ENCODE data around the gene SLC9B2.

Gene SLC9B2

GRCh38 chr4:103073792-103074438 lies 2.6 kb downstream of the SLC9B2 start:
- Histone ChIP-seq H3K27ac (ENCODE audit: low read depth, low read length) (no peak overlapping the region), H3K4me1 (ENCODE audit: control insufficient read depth, insufficient read depth, low read length) (peaks cover 10% of the 10 kb centered on the region), H3K27me3 (ENCODE audit: control insufficient read depth, insufficient read depth, low read length) (no peaks in the 10 kb centered on the region)

GRCh38 chr4:103067841-103068547 lies 8.6 kb downstream of the SLC9B2 start:
- no peak overlapping the region for H3K9ac ChIP-seq (ENCODE audit: low read length)
- H3K4me3 ChIP-seq (ENCODE audit: low read length), result no peak overlapping the region
- H3K36me3 ChIP-seq (ENCODE audit: control insufficient read depth, insufficient read depth, low read length), result no peaks in the 10 kb centered on the region
- H3K4me1 ChIP-seq (ENCODE audit: control insufficient read depth, insufficient read depth, low read length), result no peaks in the 10 kb centered on the region
- no peak overlapping the region for H3K27ac ChIP-seq (ENCODE audit: low read depth, low read length)
- no peaks in the 10 kb centered on the region for H3K27me3 ChIP-seq (ENCODE audit: control insufficient read depth, insufficient read depth, low read length)

More at GRCh38 chr4:103073792-103074438, 2.6 kb downstream of the SLC9B2 start:
- Histone ChIP-seq H3K4me3 (ENCODE audit: low read length) (no peak overlapping the region), H3K36me3 (ENCODE audit: control insufficient read depth, insufficient read depth, low read length) (no peaks in the 10 kb centered on the region), H3K9ac (ENCODE audit: low read length) (no peak overlapping the region)

GRCh38 chr4:103060453-103061148 lies 16.0 kb downstream of the SLC9B2 start:
- no peak overlapping the region for H3K9ac ChIP-seq (ENCODE audit: low read length)
- no peak overlapping the region for H3K27ac ChIP-seq (ENCODE audit: low read depth, low read length)
- H3K4me3 ChIP-seq (ENCODE audit: low read length), result no peak overlapping the region
- no peaks in the 10 kb centered on the region for H3K36me3 ChIP-seq (ENCODE audit: control insufficient read depth, insufficient read depth, low read length)
- H3K4me1 ChIP-seq (ENCODE audit: control insufficient read depth, insufficient read depth, low read length), result no peaks in the 10 kb centered on the region
- no peaks in the 10 kb centered on the region for H3K27me3 ChIP-seq (ENCODE audit: control insufficient read depth, insufficient read depth, low read length)

GRCh38 chr4:103054030-103054429 lies 22.5 kb downstream of the SLC9B2 start:
- Histone ChIP-seq H3K36me3 (ENCODE audit: control insufficient read depth, insufficient read depth, low read length) (no peaks in the 10 kb centered on the region), H3K4me3 (ENCODE audit: low read length) (no peak overlapping the region), H3K9ac (ENCODE audit: low read length) (no peak overlapping the region), H3K27me3 (ENCODE audit: control insufficient read depth, insufficient read depth, low read length) (no peaks in the 10 kb centered on the region), H3K27ac (ENCODE audit: low read depth, low read length) (no peak overlapping the region), H3K4me1 (ENCODE audit: control insufficient read depth, insufficient read depth, low read length) (no peaks in the 10 kb centered on the region)

- no peaks in the 10 kb centered on the region for H3K36me3 ChIP-seq (ENCODE audit: control insufficient read depth, insufficient read depth, low read length)
- H3K4me3 ChIP-seq (ENCODE audit: low read length), result no peak overlapping the region
- H3K4me1 ChIP-seq (ENCODE audit: control insufficient read depth, insufficient read depth, low read length), result no peaks in the 10 kb centered on the region
- H3K27ac ChIP-seq (ENCODE audit: low read depth, low read length), result no peak overlapping the region
- no peaks in the 10 kb centered on the region for H3K27me3 ChIP-seq (ENCODE audit: control insufficient read depth, insufficient read depth, low read length)
- no peak overlapping the region for H3K9ac ChIP-seq (ENCODE audit: low read length)
These were observed 23.8 kb downstream of the SLC9B2 start for GRCh38 chr4:103052779-103053178.

- Histone ChIP-seq H3K36me3 (ENCODE audit: control insufficient read depth, insufficient read depth, low read length) (no peaks in the 10 kb centered on the region), H3K27ac (ENCODE audit: low read depth, low read length) (no peak overlapping the region), H3K4me3 (ENCODE audit: low read length) (no peak overlapping the region), H3K9ac (ENCODE audit: low read length) (no peak overlapping the region), H3K4me1 (ENCODE audit: control insufficient read depth, insufficient read depth, low read length) (no peaks in the 10 kb centered on the region), H3K27me3 (ENCODE audit: control insufficient read depth, insufficient read depth, low read length) (no peaks in the 10 kb centered on the region)
These were observed 24.4 kb downstream of the SLC9B2 start for GRCh38 chr4:103052145-103052544.

GRCh38 chr4:103050736-103051436 lies 25.7 kb downstream of the SLC9B2 start:
- Histone ChIP-seq H3K36me3 (ENCODE audit: control insufficient read depth, insufficient read depth, low read length) (no peaks in the 10 kb centered on the region), H3K27ac (ENCODE audit: low read depth, low read length) (no peak overlapping the region), H3K4me1 (ENCODE audit: control insufficient read depth, insufficient read depth, low read length) (peaks cover 4% of the 10 kb centered on the region), H3K9ac (ENCODE audit: low read length) (no peak overlapping the region), H3K4me3 (ENCODE audit: low read length) (no peak overlapping the region), H3K27me3 (ENCODE audit: control insufficient read depth, insufficient read depth, low read length) (no peaks in the 10 kb centered on the region)

- no peaks in the 10 kb centered on the region for H3K27me3 ChIP-seq (ENCODE audit: control insufficient read depth, insufficient read depth, low read length)
- H3K4me1 ChIP-seq (ENCODE audit: control insufficient read depth, insufficient read depth, low read length), result peaks cover 4% of the 10 kb centered on the region
- no peak overlapping the region for H3K4me3 ChIP-seq (ENCODE audit: low read length)
- H3K36me3 ChIP-seq (ENCODE audit: control insufficient read depth, insufficient read depth, low read length), result no peaks in the 10 kb centered on the region
- H3K9ac ChIP-seq (ENCODE audit: low read length), result no peak overlapping the region
- H3K27ac ChIP-seq (ENCODE audit: low read depth, low read length), result no peak overlapping the region
These were observed 29.9 kb downstream of the SLC9B2 start for GRCh38 chr4:103046416-103047290.

- no peak overlapping the region for H3K4me3 ChIP-seq (ENCODE audit: low read length)
- no peaks in the 10 kb centered on the region for H3K27me3 ChIP-seq (ENCODE audit: control insufficient read depth, insufficient read depth, low read length)
- peaks cover 4% of the 10 kb centered on the region for H3K4me1 ChIP-seq (ENCODE audit: control insufficient read depth, insufficient read depth, low read length)
- H3K9ac ChIP-seq (ENCODE audit: low read length), result no peak overlapping the region
- no peak overlapping the region for H3K27ac ChIP-seq (ENCODE audit: low read depth, low read length)
- H3K36me3 ChIP-seq (ENCODE audit: control insufficient read depth, insufficient read depth, low read length), result no peaks in the 10 kb centered on the region
These were observed 32.4 kb downstream of the SLC9B2 start for GRCh38 chr4:103044183-103044582.

- no peaks in the 10 kb centered on the region for H3K36me3 ChIP-seq (ENCODE audit: control insufficient read depth, insufficient read depth, low read length)
- H3K27me3 ChIP-seq (ENCODE audit: control insufficient read depth, insufficient read depth, low read length), result no peaks in the 10 kb centered on the region
- no peaks in the 10 kb centered on the region for H3K4me1 ChIP-seq (ENCODE audit: control insufficient read depth, insufficient read depth, low read length)
- no peak overlapping the region for H3K4me3 ChIP-seq (ENCODE audit: low read length)
- no peak overlapping the region for H3K9ac ChIP-seq (ENCODE audit: low read length)
- no peak overlapping the region for H3K27ac ChIP-seq (ENCODE audit: low read depth, low read length)
These were observed 40.4 kb downstream of the SLC9B2 start for GRCh38 chr4:103036169-103036568.

- no peak overlapping the region for H3K4me3 ChIP-seq (ENCODE audit: low read length)
- no peaks in the 10 kb centered on the region for H3K4me1 ChIP-seq (ENCODE audit: control insufficient read depth, insufficient read depth, low read length)
- no peaks in the 10 kb centered on the region for H3K27me3 ChIP-seq (ENCODE audit: control insufficient read depth, insufficient read depth, low read length)
- H3K36me3 ChIP-seq (ENCODE audit: control insufficient read depth, insufficient read depth, low read length), result no peaks in the 10 kb centered on the region
- H3K27ac ChIP-seq (ENCODE audit: low read depth, low read length), result no peak overlapping the region
- no peak overlapping the region for H3K9ac ChIP-seq (ENCODE audit: low read length)
These were observed 44.0 kb downstream of the SLC9B2 start for GRCh38 chr4:103032574-103032973.
